A673 (cell line): ENCODE measurements around the gene CYTH1. TPM values are rescaled to one million over a fixed set of nuclear protein-coding genes. Genes with fewer than 3 reads are reported as not detected.

ENCODE experiments used
- BruUV-seq: library from RNA; stranded (reverse); fragments of 400-500 nt; replicated peaks from 2 replicates; lab custom pipeline; 2021; lab: Mats Ljungman, UMichigan
- CTCF ChIA-PET: fragments of 300-600 bp; sonication (Branson Sonifier 250); formaldehyde crosslinking; loops from one replicate; lab custom pipeline; 2022; ENCODE audit warnings: antibody characterized with exemption; lab: Charles Lee
- POLR2A ChIA-PET: fragments of 300-600 bp; sonication (Branson Sonifier 250); formaldehyde crosslinking; loops from one replicate; lab custom pipeline; 2022; ENCODE audit warnings: antibody characterized with exemption; ENCODE audit not compliant: low non-redundant PET; lab: Charles Lee
- DNase-seq: peaks from one replicate; pipeline ENCODE4 v3.0.0-alpha.2; 2015; ENCODE audit warnings: low spot score
- H3K27ac ChIP-seq: fragments of 200-600 bp; sonication (generic); 2 replicates; pipeline ENCODE4 v1.5.1; 2016; ENCODE audit warnings: mixed run types, low read depth, mild to moderate bottlenecking, mixed read lengths, antibody characterized with exemption, low read length; ENCODE audit not compliant: poor library complexity, severe bottlenecking
- H3K27me3 ChIP-seq: fragments of 200-600 bp; sonication (generic); replicated peaks from 2 replicates; pipeline ENCODE4 v1.6.1; 2017; ENCODE audit warnings: mixed run types, low read depth, mild to moderate bottlenecking, mixed read lengths, antibody characterized with exemption, low read length; ENCODE audit not compliant: insufficient read depth, poor library complexity
- H3K36me3 ChIP-seq: fragments of 200-600 bp; sonication (generic); 2 replicates; pipeline ENCODE4 v1.6.1; 2016; ENCODE audit warnings: mixed run types, mild to moderate bottlenecking, mixed read lengths, antibody characterized with exemption, low read length; ENCODE audit not compliant: insufficient read depth, poor library complexity, severe bottlenecking
- H3K4me1 ChIP-seq: fragments of 200-600 bp; sonication (generic); 2 replicates; pipeline ENCODE4 v1.6.1; 2017; ENCODE audit warnings: mixed run types, mild to moderate bottlenecking, mixed read lengths, antibody characterized with exemption, low read length; ENCODE audit not compliant: insufficient read depth, poor library complexity, severe bottlenecking
- H3K4me3 ChIP-seq: fragments of 200-600 bp; sonication (generic); 2 replicates; pipeline ENCODE4 v1.5.1; 2016; ENCODE audit warnings: low read depth, mixed run types, mild to moderate bottlenecking, mixed read lengths, low read length; ENCODE audit not compliant: poor library complexity, severe bottlenecking
- H3K9me3 ChIP-seq: fragments of 200-600 bp; sonication (generic); 2 replicates; pipeline ENCODE4 v1.6.1; 2016; ENCODE audit warnings: mixed run types, low read depth, mild to moderate bottlenecking, mixed read lengths, antibody characterized with exemption, low read length; ENCODE audit not compliant: poor library complexity, severe bottlenecking
- EZH2 ChIP-seq: fragments of 200-600 bp; sonication (generic); IDR thresholded peaks from 2 replicates; pipeline ENCODE4 v1.6.1; 2017; ENCODE audit warnings: borderline replicate concordance, low read depth, mild to moderate bottlenecking, mixed read lengths, antibody characterized with exemption, low read length; ENCODE audit not compliant: poor library complexity, severe bottlenecking
- intact Hi-C: fragments of 100-400 bp; cut with micrococcal nuclease; formaldehyde crosslinking; loops from one replicate; pipeline ENCODE4 v1.10.0; 2022; ENCODE audit not compliant: unreplicated experiment
- total RNA-seq: library from RNA; stranded (reverse); gene quantifications from 2 replicates; pipeline ENCODE4 v1.2.3, GENCODE V29; 2021
- TF ChIP-seq, protein P1 (sequence below): fragments of 300-800, 200-600 bp; sonication (generic); conservative IDR thresholded peaks from 2 replicates; pipeline ENCODE4 v1.5.1; 2017; ENCODE audit warnings: low read depth, mild to moderate bottlenecking, antibody characterized with exemption, low read length, moderate library complexity, mixed read lengths

CYTH1 gene
- total RNA-seq, 1 experiment from 2014 or later, result 17.9 TPM

DNA sequence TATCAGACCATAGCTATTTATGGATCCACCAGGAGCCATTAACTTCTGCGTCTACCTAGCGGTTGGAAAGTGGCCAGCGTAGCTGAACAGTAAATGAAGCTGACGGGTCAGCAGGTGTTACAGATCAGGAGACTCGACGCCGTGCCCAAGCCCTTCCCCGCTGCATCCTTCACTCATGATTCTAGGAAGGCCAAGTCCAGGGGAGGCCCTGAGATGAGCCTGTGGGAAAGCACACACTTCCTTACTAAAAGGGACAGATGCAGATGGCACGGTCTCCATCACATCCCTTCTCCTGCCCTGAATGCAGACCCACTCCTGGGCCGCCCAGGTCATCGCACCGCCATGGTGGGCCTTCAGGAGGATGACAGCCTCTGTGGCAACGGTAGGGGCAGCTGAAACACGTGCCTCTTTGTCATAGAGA is 137.1 kb downstream of the CYTH1 start:
- Histone ChIP-seq H3K4me1 (no peaks in the 10 kb centered on the region), H3K9me3 (no peaks in the 10 kb centered on the region), H3K27me3 (no peaks in the 10 kb centered on the region), H3K4me3 (no peak overlapping the region), H3K27ac (no peak overlapping the region), H3K36me3 (no peaks in the 10 kb centered on the region)
- CTCF ChIA-PET, result no interaction called here
- POLR2A ChIA-PET, result no interaction called here
- intact Hi-C loops, result no loop called here
- TF ChIP-seq EZH2, result no peak
- TF ChIP-seq, protein P1, sequence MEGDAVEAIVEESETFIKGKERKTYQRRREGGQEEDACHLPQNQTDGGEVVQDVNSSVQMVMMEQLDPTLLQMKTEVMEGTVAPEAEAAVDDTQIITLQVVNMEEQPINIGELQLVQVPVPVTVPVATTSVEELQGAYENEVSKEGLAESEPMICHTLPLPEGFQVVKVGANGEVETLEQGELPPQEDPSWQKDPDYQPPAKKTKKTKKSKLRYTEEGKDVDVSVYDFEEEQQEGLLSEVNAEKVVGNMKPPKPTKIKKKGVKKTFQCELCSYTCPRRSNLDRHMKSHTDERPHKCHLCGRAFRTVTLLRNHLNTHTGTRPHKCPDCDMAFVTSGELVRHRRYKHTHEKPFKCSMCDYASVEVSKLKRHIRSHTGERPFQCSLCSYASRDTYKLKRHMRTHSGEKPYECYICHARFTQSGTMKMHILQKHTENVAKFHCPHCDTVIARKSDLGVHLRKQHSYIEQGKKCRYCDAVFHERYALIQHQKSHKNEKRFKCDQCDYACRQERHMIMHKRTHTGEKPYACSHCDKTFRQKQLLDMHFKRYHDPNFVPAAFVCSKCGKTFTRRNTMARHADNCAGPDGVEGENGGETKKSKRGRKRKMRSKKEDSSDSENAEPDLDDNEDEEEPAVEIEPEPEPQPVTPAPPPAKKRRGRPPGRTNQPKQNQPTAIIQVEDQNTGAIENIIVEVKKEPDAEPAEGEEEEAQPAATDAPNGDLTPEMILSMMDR, result no peak
- no TSS peak for BruUV-seq
- no peak for DNase-seq

GRCh38 chr17:78644224-78644623 is 137.8 kb downstream of the CYTH1 start:
- no peak overlapping the region for H3K4me3 ChIP-seq
- TF ChIP-seq, protein P1, result no peak
- TF ChIP-seq EZH2, result no peak
- H3K9me3 ChIP-seq, result no peaks in the 10 kb centered on the region
- no peaks in the 10 kb centered on the region for H3K27me3 ChIP-seq
- intact Hi-C loops, result no loop called here
- ChIA-PET CTCF (no interaction called here), POLR2A (no interaction called here)
- H3K4me1 ChIP-seq, result no peaks in the 10 kb centered on the region
- no peaks in the 10 kb centered on the region for H3K36me3 ChIP-seq
- no peak for DNase-seq
- no TSS peak for BruUV-seq
- H3K27ac ChIP-seq, result no peak overlapping the region

GRCh38 chr17:78643326-78643725 is 138.7 kb downstream of the CYTH1 start:
- no peak overlapping the region for H3K27ac ChIP-seq
- H3K4me1 ChIP-seq, result no peaks in the 10 kb centered on the region
- H3K36me3 ChIP-seq, result no peaks in the 10 kb centered on the region
- no peaks in the 10 kb centered on the region for H3K9me3 ChIP-seq
- no peak for DNase-seq
- TF ChIP-seq, protein P1, result no peak
- TF ChIP-seq EZH2, result no peak
- no peaks in the 10 kb centered on the region for H3K27me3 ChIP-seq
- intact Hi-C loops, result no loop called here
- ChIA-PET POLR2A (no interaction called here), CTCF (no interaction called here)
- no TSS peak for BruUV-seq
- H3K4me3 ChIP-seq, result no peak overlapping the region
